ENCODE results near the gene TDRD7. TPM values are rescaled to one million over a fixed set of nuclear protein-coding genes. Genes with fewer than 3 reads are reported as not detected.
A peak's percentile ranks its signal among the peaks of the same experiment; 100 is the strongest.

The TDRD7 gene
- polyA plus RNA-seq, 2 donors: 5.2 to 6.7 TPM

- Histone ChIP-seq H3K27ac (ENCODE audit: low read depth in 2 of 2, low read length in 1 of 2) (peak overlapping the region; percentile 15 to 22), H3K9me3 (ENCODE audit: control insufficient read depth in 2 of 2, insufficient read depth in 1 of 2, low read depth in 1 of 2, low read length in 1 of 2) (no peaks in the 10 kb centered on the region), H3K4me1 (ENCODE audit: control insufficient read depth in 2 of 2, insufficient read depth in 2 of 2, low read length in 1 of 2) (peaks cover 0 to 12% of the 10 kb centered on the region in 2 donors), H3K27me3 (ENCODE audit: control insufficient read depth in 1 of 2, insufficient read depth in 2 of 2, low read length in 2 of 2) (no peaks in the 10 kb centered on the region), H3K4me3 (ENCODE audit: low read depth in 1 of 2, low read length in 2 of 2) (no peak overlapping the region), H3K36me3 (ENCODE audit: control insufficient read depth in 2 of 2, insufficient read depth in 2 of 2, low read length in 1 of 2) (no peaks in the 10 kb centered on the region)
- 89 to 92% methylated on average over 8 of the region's 8 CpGs for WGBS, 2 donors
These were observed 104.2 kb downstream of the TDRD7 start for GRCh38 chr9:97516111-97516510.

- Histone ChIP-seq H3K36me3 (ENCODE audit: control insufficient read depth in 2 of 2, insufficient read depth in 2 of 2, low read length in 1 of 2) (no peaks in the 10 kb centered on the region), H3K4me1 (ENCODE audit: control insufficient read depth in 2 of 2, insufficient read depth in 2 of 2, low read length in 1 of 2) (peaks cover 0 to 5% of the 10 kb centered on the region in 2 donors), H3K4me3 (ENCODE audit: low read depth in 1 of 2, low read length in 2 of 2) (no peak overlapping the region), H3K27me3 (ENCODE audit: control insufficient read depth in 1 of 2, insufficient read depth in 2 of 2, low read length in 2 of 2) (no peaks in the 10 kb centered on the region), H3K9me3 (ENCODE audit: control insufficient read depth in 2 of 2, insufficient read depth in 1 of 2, low read depth in 1 of 2, low read length in 1 of 2) (no peaks in the 10 kb centered on the region), H3K27ac (ENCODE audit: low read depth in 2 of 2, low read length in 1 of 2) (peak overlapping the region; percentile 16 to 35)
- WGBS, 2 donors: 78 to 84% methylated on average over 14 of the region's 14 CpGs
These were observed 105.6 kb downstream of the TDRD7 start for GRCh38 chr9:97517331-97518089.

- Histone ChIP-seq H3K4me1 (ENCODE audit: control insufficient read depth in 2 of 2, insufficient read depth in 2 of 2, low read length in 1 of 2) (peaks cover 0 to 5% of the 10 kb centered on the region in 2 donors), H3K27ac (ENCODE audit: low read depth in 2 of 2, low read length in 1 of 2) (peak overlapping the region; percentile 35 to 53), H3K27me3 (ENCODE audit: control insufficient read depth in 1 of 2, insufficient read depth in 2 of 2, low read length in 2 of 2) (no peaks in the 10 kb centered on the region), H3K36me3 (ENCODE audit: control insufficient read depth in 2 of 2, insufficient read depth in 2 of 2, low read length in 1 of 2) (no peaks in the 10 kb centered on the region), H3K9me3 (ENCODE audit: control insufficient read depth in 2 of 2, insufficient read depth in 1 of 2, low read depth in 1 of 2, low read length in 1 of 2) (no peaks in the 10 kb centered on the region), H3K4me3 (ENCODE audit: low read depth in 1 of 2, low read length in 2 of 2) (no peak overlapping the region)
- WGBS, 2 donors: 79 to 81% methylated on average over 9 of the region's 9 CpGs
These were observed 106.4 kb downstream of the TDRD7 start for GRCh38 chr9:97518166-97518908.

- peak overlapping the region; percentile 53 to 73 for H3K27ac ChIP-seq (ENCODE audit: low read depth in 2 of 2, low read length in 1 of 2)
- H3K4me3 ChIP-seq (ENCODE audit: low read depth in 1 of 2, low read length in 2 of 2): no peak overlapping the region
- no peaks in the 10 kb centered on the region for H3K36me3 ChIP-seq (ENCODE audit: control insufficient read depth in 2 of 2, insufficient read depth in 2 of 2, low read length in 1 of 2)
- WGBS, 2 donors: 13 to 18% methylated on average over 6 of the region's 6 CpGs
- no peaks in the 10 kb centered on the region for H3K9me3 ChIP-seq (ENCODE audit: control insufficient read depth in 2 of 2, insufficient read depth in 1 of 2, low read depth in 1 of 2, low read length in 1 of 2)
- H3K4me1 ChIP-seq (ENCODE audit: control insufficient read depth in 2 of 2, insufficient read depth in 2 of 2, low read length in 1 of 2): peaks cover 0 to 5% of the 10 kb centered on the region in 2 donors
- H3K27me3 ChIP-seq (ENCODE audit: control insufficient read depth in 1 of 2, insufficient read depth in 2 of 2, low read length in 2 of 2): no peaks in the 10 kb centered on the region
These were observed 107.0 kb downstream of the TDRD7 start for GRCh38 chr9:97518909-97519307.

GRCh38 chr9:97519441-97519970, 107.6 kb downstream of the TDRD7 start:
- Histone ChIP-seq H3K27me3 (ENCODE audit: control insufficient read depth in 1 of 2, insufficient read depth in 2 of 2, low read length in 2 of 2) (no peaks in the 10 kb centered on the region), H3K27ac (ENCODE audit: low read depth in 2 of 2, low read length in 1 of 2) (peak overlapping the region; percentile 40 to 73), H3K36me3 (ENCODE audit: control insufficient read depth in 2 of 2, insufficient read depth in 2 of 2, low read length in 1 of 2) (no peaks in the 10 kb centered on the region), H3K9me3 (ENCODE audit: control insufficient read depth in 2 of 2, insufficient read depth in 1 of 2, low read depth in 1 of 2, low read length in 1 of 2) (no peaks in the 10 kb centered on the region), H3K4me1 (ENCODE audit: control insufficient read depth in 2 of 2, insufficient read depth in 2 of 2, low read length in 1 of 2) (peaks cover 0 to 5% of the 10 kb centered on the region in 2 donors), H3K4me3 (ENCODE audit: low read depth in 1 of 2, low read length in 2 of 2) (no peak overlapping the region)
- 84 to 89% methylated on average over 11 of the region's 11 CpGs for WGBS, 2 donors

GRCh38 chr9:97521576-97522333, 109.9 kb downstream of the TDRD7 start:
- Histone ChIP-seq H3K27me3 (ENCODE audit: control insufficient read depth in 1 of 2, insufficient read depth in 2 of 2, low read length in 2 of 2) (no peaks in the 10 kb centered on the region), H3K4me1 (ENCODE audit: control insufficient read depth in 2 of 2, insufficient read depth in 2 of 2, low read length in 1 of 2) (peaks cover 0 to 5% of the 10 kb centered on the region in 2 donors), H3K27ac (ENCODE audit: low read depth in 2 of 2, low read length in 1 of 2) (peak overlapping the region in 1 of 2 donors; percentile 47), H3K4me3 (ENCODE audit: low read depth in 1 of 2, low read length in 2 of 2) (no peak overlapping the region), H3K36me3 (ENCODE audit: control insufficient read depth in 2 of 2, insufficient read depth in 2 of 2, low read length in 1 of 2) (no peaks in the 10 kb centered on the region), H3K9me3 (ENCODE audit: control insufficient read depth in 2 of 2, insufficient read depth in 1 of 2, low read depth in 1 of 2, low read length in 1 of 2) (no peaks in the 10 kb centered on the region)
- 82 to 84% methylated on average over 10 of the region's 10 CpGs for WGBS, 2 donors

GRCh38 chr9:97524424-97524823, 112.5 kb downstream of the TDRD7 start:
- Histone ChIP-seq H3K4me1 (ENCODE audit: control insufficient read depth in 2 of 2, insufficient read depth in 2 of 2, low read length in 1 of 2) (no peaks in the 10 kb centered on the region), H3K27me3 (ENCODE audit: control insufficient read depth in 1 of 2, insufficient read depth in 2 of 2, low read length in 2 of 2) (no peaks in the 10 kb centered on the region), H3K4me3 (ENCODE audit: low read depth in 1 of 2, low read length in 2 of 2) (no peak overlapping the region), H3K9me3 (ENCODE audit: control insufficient read depth in 2 of 2, insufficient read depth in 1 of 2, low read depth in 1 of 2, low read length in 1 of 2) (no peaks in the 10 kb centered on the region), H3K36me3 (ENCODE audit: control insufficient read depth in 2 of 2, insufficient read depth in 2 of 2, low read length in 1 of 2) (no peaks in the 10 kb centered on the region), H3K27ac (ENCODE audit: low read depth in 2 of 2, low read length in 1 of 2) (no peak overlapping the region)
- 58 to 65% methylated on average over 4 of the region's 4 CpGs for WGBS, 2 donors

- Histone ChIP-seq H3K27ac (ENCODE audit: low read depth in 2 of 2, low read length in 1 of 2) (no peak overlapping the region), H3K4me1 (ENCODE audit: control insufficient read depth in 2 of 2, insufficient read depth in 2 of 2, low read length in 1 of 2) (no peaks in the 10 kb centered on the region), H3K4me3 (ENCODE audit: low read depth in 1 of 2, low read length in 2 of 2) (no peak overlapping the region), H3K9me3 (ENCODE audit: control insufficient read depth in 2 of 2, insufficient read depth in 1 of 2, low read depth in 1 of 2, low read length in 1 of 2) (no peaks in the 10 kb centered on the region), H3K36me3 (ENCODE audit: control insufficient read depth in 2 of 2, insufficient read depth in 2 of 2, low read length in 1 of 2) (no peaks in the 10 kb centered on the region), H3K27me3 (ENCODE audit: control insufficient read depth in 1 of 2, insufficient read depth in 2 of 2, low read length in 2 of 2) (no peaks in the 10 kb centered on the region)
- 70 to 79% methylated on average over 2 of the region's 2 CpGs for WGBS, 2 donors
These were observed 113.6 kb downstream of the TDRD7 start for GRCh38 chr9:97525451-97525850.

GRCh38 chr9:97526895-97527575, 115.1 kb downstream of the TDRD7 start:
- H3K36me3 ChIP-seq (ENCODE audit: control insufficient read depth in 2 of 2, insufficient read depth in 2 of 2, low read length in 1 of 2): no peaks in the 10 kb centered on the region
- H3K4me1 ChIP-seq (ENCODE audit: control insufficient read depth in 2 of 2, insufficient read depth in 2 of 2, low read length in 1 of 2): no peaks in the 10 kb centered on the region
- no peak overlapping the region for H3K4me3 ChIP-seq (ENCODE audit: low read depth in 1 of 2, low read length in 2 of 2)
- no peaks in the 10 kb centered on the region for H3K27me3 ChIP-seq (ENCODE audit: control insufficient read depth in 1 of 2, insufficient read depth in 2 of 2, low read length in 2 of 2)
- no peak overlapping the region for H3K27ac ChIP-seq (ENCODE audit: low read depth in 2 of 2, low read length in 1 of 2)
- WGBS, 2 donors: 91 to 92% methylated on average over 7 of the region's 7 CpGs
- H3K9me3 ChIP-seq (ENCODE audit: control insufficient read depth in 2 of 2, insufficient read depth in 1 of 2, low read depth in 1 of 2, low read length in 1 of 2): no peaks in the 10 kb centered on the region
